GM12875 (cell line): ENCODE measurements around the gene AKAP1.

Source experiments
- H3K4me3 ChIP-seq: one replicate; pipeline ENCODE4 v1.5.1; 2011; ENCODE audit warnings: low read depth, low read length, control low read depth
- CTCF ChIP-seq: IDR thresholded peaks from 2 replicates; pipeline ENCODE4 v1.5.1; 2011; ENCODE audit warnings: low read depth, mild to moderate bottlenecking, control low read depth, inconsistent platforms, low read length, moderate library complexity, borderline replicate concordance; ENCODE audit not compliant: insufficient read depth

The AKAP1 gene

GRCh38 chr17:57084802-57085447 is at the start of gene AKAP1:
Gene AKAP1, plus strand, starts transcription at chr17:57085246. Its CDS starts 20,219 bp downstream, at chr17:57105465.
- peak; percentile 41 for TF ChIP-seq CTCF
- H3K4me3 ChIP-seq: peak within 1 kb of the TSS; percentile 85

- no peak for TF ChIP-seq CTCF
Measured at GRCh38 chr17:57035971-57036481, 49.0 kb upstream of the AKAP1 start.

GRCh38 chr17:57037411-57037810 is 47.6 kb upstream of the AKAP1 start:
- H3K4me3 ChIP-seq: no peak overlapping the region
- TF ChIP-seq CTCF: no peak

More at GRCh38 chr17:57035971-57036481, 49.0 kb upstream of the AKAP1 start:
- H3K4me3 ChIP-seq: no peak overlapping the region

- no peak for TF ChIP-seq CTCF
- H3K4me3 ChIP-seq: no peak overlapping the region
Measured at GRCh38 chr17:57038486-57038885, 46.6 kb upstream of the AKAP1 start.

GRCh38 chr17:57040571-57040970 is 44.5 kb upstream of the AKAP1 start:
- TF ChIP-seq CTCF: no peak
- no peak overlapping the region for H3K4me3 ChIP-seq

GRCh38 chr17:57043276-57043675 is 41.8 kb upstream of the AKAP1 start:
- no peak overlapping the region for H3K4me3 ChIP-seq
- no peak for TF ChIP-seq CTCF

GRCh38 chr17:57044976-57045867 is 39.8 kb upstream of the AKAP1 start:
- H3K4me3 ChIP-seq: no peak overlapping the region
- TF ChIP-seq CTCF: no peak
